GM12875 (cell line): Measurements from ENCODE around the gene MEGF11.

Source experiments
- H3K4me3 ChIP-seq: one replicate; pipeline ENCODE4 v1.5.1; 2011; ENCODE audit warnings: low read depth, low read length, control low read depth
- TF ChIP-seq, protein P1 (sequence below): IDR thresholded peaks from 2 replicates; pipeline ENCODE4 v1.5.1; 2011; ENCODE audit warnings: low read depth, mild to moderate bottlenecking, control low read depth, inconsistent platforms, low read length, moderate library complexity, borderline replicate concordance; ENCODE audit not compliant: insufficient read depth

Gene MEGF11

DNA sequence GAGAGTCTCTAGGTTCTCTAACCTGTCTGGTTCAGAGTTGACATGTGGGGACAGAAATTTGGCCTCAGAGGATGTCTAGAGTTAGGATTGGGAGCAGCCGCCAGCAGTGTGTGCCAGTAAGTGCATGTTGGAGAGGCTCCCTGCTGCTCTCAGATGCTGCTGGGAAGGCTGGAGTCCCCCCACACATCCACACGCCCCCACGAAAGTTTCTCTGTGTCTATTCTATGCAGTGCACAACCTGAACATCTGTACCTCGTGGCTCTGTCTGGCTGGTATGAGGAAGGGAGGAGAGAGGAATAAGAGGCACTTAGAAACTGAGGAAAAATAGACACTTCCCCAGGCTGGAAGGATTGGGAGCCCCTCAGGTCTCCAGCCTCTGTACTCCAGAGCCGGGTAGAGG lies 252.5 kb downstream of the MEGF11 start:
- TF ChIP-seq, protein P1, sequence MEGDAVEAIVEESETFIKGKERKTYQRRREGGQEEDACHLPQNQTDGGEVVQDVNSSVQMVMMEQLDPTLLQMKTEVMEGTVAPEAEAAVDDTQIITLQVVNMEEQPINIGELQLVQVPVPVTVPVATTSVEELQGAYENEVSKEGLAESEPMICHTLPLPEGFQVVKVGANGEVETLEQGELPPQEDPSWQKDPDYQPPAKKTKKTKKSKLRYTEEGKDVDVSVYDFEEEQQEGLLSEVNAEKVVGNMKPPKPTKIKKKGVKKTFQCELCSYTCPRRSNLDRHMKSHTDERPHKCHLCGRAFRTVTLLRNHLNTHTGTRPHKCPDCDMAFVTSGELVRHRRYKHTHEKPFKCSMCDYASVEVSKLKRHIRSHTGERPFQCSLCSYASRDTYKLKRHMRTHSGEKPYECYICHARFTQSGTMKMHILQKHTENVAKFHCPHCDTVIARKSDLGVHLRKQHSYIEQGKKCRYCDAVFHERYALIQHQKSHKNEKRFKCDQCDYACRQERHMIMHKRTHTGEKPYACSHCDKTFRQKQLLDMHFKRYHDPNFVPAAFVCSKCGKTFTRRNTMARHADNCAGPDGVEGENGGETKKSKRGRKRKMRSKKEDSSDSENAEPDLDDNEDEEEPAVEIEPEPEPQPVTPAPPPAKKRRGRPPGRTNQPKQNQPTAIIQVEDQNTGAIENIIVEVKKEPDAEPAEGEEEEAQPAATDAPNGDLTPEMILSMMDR, result no peak
- no peak overlapping the region for H3K4me3 ChIP-seq

DNA sequence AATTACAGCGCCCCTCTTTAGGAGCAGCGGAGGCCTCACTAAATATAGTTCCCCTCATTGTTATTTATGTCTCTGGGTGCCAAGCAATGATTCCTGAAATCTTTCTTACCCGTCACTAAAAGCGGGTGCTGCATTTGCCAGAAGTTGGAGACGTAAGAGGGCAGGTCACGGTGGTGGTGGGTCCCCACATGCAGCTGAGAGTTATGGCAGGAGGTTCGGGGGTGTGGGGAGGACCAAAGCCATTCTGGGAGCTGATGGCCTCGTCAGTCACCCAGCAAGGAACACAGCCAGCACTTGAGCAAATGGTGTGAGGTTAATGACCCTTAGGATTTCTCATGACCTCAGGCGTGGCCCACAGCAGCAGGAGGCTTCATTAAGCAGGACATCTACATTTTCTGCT lies 255.1 kb downstream of the MEGF11 start:
- TF ChIP-seq, protein P1, result no peak
- H3K4me3 ChIP-seq, result no peak overlapping the region

DNA sequence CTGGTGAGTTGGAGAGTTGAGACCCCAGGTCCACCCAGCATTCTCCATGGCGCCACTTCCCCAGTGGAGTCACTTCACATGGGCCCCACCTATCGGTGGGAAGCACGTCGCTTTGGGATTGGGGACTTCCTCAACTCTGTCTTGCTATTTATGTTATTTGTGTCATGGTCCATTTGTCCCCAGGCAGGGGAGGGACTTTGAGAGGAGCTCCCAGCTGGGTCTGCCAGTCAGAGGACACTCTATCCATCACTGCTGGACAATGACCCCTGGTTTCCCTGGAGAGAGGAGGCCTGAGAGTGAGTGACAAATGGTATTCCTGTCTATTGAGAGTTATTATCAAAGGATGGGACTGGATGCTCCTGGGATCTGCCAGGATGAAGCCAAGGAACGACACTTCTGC lies 256.6 kb downstream of the MEGF11 start:
- TF ChIP-seq, protein P1, result no peak

DNA sequence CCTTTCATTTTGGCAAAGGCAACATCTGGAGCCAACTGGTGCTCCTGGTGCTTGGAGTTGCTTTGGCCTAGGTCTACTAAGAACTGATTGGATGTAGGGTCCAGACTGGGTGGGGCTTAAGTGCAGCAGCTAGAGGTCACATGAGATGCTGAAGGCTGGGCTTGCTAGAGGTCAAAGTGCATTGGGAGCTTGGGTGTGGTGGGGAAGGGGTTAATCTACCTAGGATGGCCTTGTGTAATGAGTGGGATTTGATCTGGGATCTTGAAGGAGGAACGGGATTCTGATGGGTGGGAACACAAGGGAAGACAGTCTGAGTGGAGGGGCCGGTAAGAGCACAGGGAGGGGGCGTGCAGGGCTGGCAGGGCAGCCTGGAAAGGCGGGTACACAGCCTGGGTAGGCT lies 258.7 kb downstream of the MEGF11 start:
- H3K4me3 ChIP-seq, result no peak overlapping the region
- TF ChIP-seq, protein P1, result no peak

More for the DNA sequence above, 256.6 kb downstream of the MEGF11 start:
- no peak overlapping the region for H3K4me3 ChIP-seq

DNA sequence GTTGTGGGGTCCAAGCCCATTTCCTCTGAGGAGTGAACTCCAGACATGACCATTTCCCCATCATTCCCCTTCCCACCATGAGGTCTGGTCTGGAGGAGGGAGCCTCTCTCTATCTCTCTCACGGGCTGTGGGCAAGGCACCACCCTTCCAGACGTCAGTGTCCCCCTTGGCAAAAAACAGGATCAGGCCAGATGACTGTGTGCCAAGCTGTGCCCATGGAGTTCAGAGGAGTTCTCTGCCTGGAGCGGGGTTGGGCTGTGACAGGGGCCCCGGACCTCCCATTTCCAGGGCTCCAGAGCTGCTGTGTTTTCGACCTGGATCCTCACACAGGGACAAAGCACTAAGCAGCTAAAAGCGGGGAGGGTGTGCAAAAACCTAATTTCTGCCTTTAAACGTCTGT lies 259.8 kb downstream of the MEGF11 start:
- no peak overlapping the region for H3K4me3 ChIP-seq
- TF ChIP-seq, protein P1, result no peak

DNA sequence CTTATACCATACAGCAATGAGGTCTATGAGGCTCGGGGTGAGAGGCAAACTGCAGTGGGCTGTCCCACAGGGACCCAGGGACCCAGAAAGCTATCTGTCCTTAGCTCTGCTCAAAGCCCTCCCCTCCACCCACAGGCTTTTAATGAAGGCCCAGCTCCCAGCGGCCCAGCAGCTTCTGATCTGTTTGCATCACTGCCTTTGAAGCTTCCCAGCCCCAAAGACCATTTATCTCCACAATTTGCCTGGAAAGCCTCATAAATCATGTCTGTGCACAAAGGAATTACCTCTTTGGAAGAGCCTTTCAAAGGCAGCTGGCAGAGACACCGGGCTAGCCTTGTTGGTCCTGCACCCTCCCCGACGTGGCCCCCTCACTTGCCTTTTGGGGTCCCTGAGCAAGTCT lies 260.3 kb downstream of the MEGF11 start:
- H3K4me3 ChIP-seq, result no peak overlapping the region
- TF ChIP-seq, protein P1, result no peak

DNA sequence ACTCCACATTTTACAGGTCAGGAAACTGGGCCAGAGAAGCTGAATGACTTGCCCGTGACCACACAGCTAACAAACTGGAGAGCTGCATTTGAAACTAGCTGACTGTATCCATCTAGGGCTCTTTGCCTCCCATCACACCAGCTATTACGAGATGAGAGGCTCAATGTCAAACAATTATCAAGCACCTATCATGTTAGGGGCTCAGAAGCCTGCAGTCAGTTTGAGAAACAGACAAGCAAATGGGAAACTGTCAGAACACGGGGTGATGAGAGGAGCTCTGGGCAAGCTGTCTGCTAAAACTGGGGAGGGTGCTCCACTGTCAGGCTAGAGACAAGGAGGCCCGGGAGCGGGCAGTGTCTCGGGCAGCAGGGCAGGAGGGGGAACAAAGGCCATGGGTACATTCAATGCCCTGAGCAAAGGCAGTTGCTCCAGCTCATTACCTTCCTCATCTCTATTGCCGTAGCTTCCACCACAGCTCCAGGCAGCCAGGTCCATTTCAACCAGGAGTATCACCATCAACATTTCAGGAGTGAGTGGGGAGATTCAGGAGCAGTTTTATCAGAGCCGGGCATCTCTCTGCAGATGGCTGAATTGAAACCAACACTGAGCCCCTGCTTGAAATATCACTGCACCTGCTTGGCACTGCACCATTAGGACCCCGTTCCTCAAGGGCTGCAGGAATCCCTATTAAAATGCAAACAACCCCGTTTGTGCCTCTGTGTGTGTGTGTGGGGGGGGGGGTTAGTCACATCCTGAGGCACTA lies 261.6 kb downstream of the MEGF11 start:
- TF ChIP-seq, protein P1, result no peak
- no peak overlapping the region for H3K4me3 ChIP-seq
